ENCODE measurements around the gene CDH4. TPM values are rescaled to one million over a fixed set of nuclear protein-coding genes. Genes with fewer than 3 reads are reported as not detected.

Gene CDH4
- total and polyA plus RNA-seq, 2 donors (not counting 3 experiments of a cell fraction or from before 2014, with no cell fraction given) = 0.17 to 0.51 TPM

GRCh38 chr20:61875221-61875885 lies 623.3 kb downstream of the CDH4 start:
- no peak for TF ChIP-seq FOS (IDR thresholded peaks at IDR 0.05; ENCODE audit: borderline replicate concordance, insufficient read depth, low read length)
- TF ChIP-seq POLR2A (IDR thresholded peaks at IDR 0.05; ENCODE audit: low read depth, low read length) = no peak
- no peak for TF ChIP-seq EZH2 (IDR thresholded peaks at IDR 0.05; ENCODE audit: borderline replicate concordance, low read depth, low read length, severe bottlenecking)
- TF ChIP-seq MAX (IDR thresholded peaks at IDR 0.05; ENCODE audit: insufficient read depth, insufficient read length) = no peak
- H2AFZ ChIP-seq (ENCODE audit: low read depth, low read length) = no peak overlapping the region
- no peak overlapping the region for H3K4me3 ChIP-seq (replicated peaks in 1 of 3; ENCODE audit: insufficient read depth in 1 of 3, low read depth in 1 of 3, low read length in 3 of 3)
- dilution Hi-C loops (cut with MboI; ENCODE audit: extremely low pct_ligation_motif_present, low sequenced_read_pairs) (no loop called here), intact Hi-C loops (cut with micrococcal nuclease) (no loop called here)
- H3K36me3 ChIP-seq (ENCODE audit: control insufficient read depth in 2 of 2, extremely low read depth in 1 of 2, insufficient read depth in 2 of 2, low read length in 2 of 2) = no peaks in the 10 kb centered on the region
- H3K9ac ChIP-seq (replicated peaks; ENCODE audit: extremely low read depth, insufficient read depth, low read length) = no peak overlapping the region
- no peak overlapping the region for H3K27ac ChIP-seq (ENCODE audit: insufficient read depth, low read depth, low read length)
- H3K9me3 ChIP-seq (replicated peaks; ENCODE audit: control insufficient read depth, insufficient read depth, low read length) = no peaks in the 10 kb centered on the region
- H4K20me1 ChIP-seq (replicated peaks; ENCODE audit: control insufficient read depth, extremely low read depth, insufficient read depth, low read length) = no peaks in the 10 kb centered on the region
- POLR2A ChIA-PET = no interaction called here
- no peaks in the 10 kb centered on the region for H3K79me2 ChIP-seq (ENCODE audit: control insufficient read depth, insufficient read depth, low read length)
- DNase-seq (ENCODE audit: low read depth, low spot score) (no peak), FAIRE-seq (no peak)
- no peaks in the 10 kb centered on the region for H3K4me1 ChIP-seq (ENCODE audit: control insufficient read depth, extremely low read depth, insufficient read depth, low read length)
- no peaks in the 10 kb centered on the region for H3K9me1 ChIP-seq (replicated peaks; ENCODE audit: control insufficient read depth, extremely low read depth, insufficient read depth, low read length)
- CTCF ChIA-PET = no interaction called here
- BruUV-seq (replicated peaks) = no TSS peak
- no peaks in the 10 kb centered on the region for H3K27me3 ChIP-seq (ENCODE audit: control insufficient read depth in 2 of 2, insufficient read depth in 2 of 2, low read length in 2 of 2)
- H3K4me2 ChIP-seq (ENCODE audit: insufficient read depth, low read length) = no peak overlapping the region

- dilution Hi-C loops (cut with MboI; ENCODE audit: extremely low pct_ligation_motif_present, low sequenced_read_pairs) (no loop called here), intact Hi-C loops (cut with micrococcal nuclease) (no loop called here)
- FAIRE-seq = no peak
- no peak overlapping the region for H3K4me2 ChIP-seq (ENCODE audit: insufficient read depth, low read length)
- no peaks in the 10 kb centered on the region for H3K79me2 ChIP-seq (ENCODE audit: control insufficient read depth, insufficient read depth, low read length)
- no peaks in the 10 kb centered on the region for H3K27me3 ChIP-seq (ENCODE audit: control insufficient read depth in 2 of 2, insufficient read depth in 2 of 2, low read length in 2 of 2)
- H3K9me1 ChIP-seq (replicated peaks; ENCODE audit: control insufficient read depth, extremely low read depth, insufficient read depth, low read length) = no peaks in the 10 kb centered on the region
- BruUV-seq (replicated peaks) = no TSS peak
- H3K9me3 ChIP-seq (replicated peaks; ENCODE audit: control insufficient read depth, insufficient read depth, low read length) = no peaks in the 10 kb centered on the region
- no peak overlapping the region for H2AFZ ChIP-seq (ENCODE audit: low read depth, low read length)
- no peak overlapping the region for H3K4me3 ChIP-seq (replicated peaks in 1 of 3; ENCODE audit: insufficient read depth in 1 of 3, low read depth in 1 of 3, low read length in 3 of 3)
- TF ChIP-seq CTCF (IDR thresholded peaks at IDR 0.05; ENCODE audit: extremely low read depth in 1 of 2, insufficient read depth in 1 of 2, low read depth in 1 of 2, low read length in 2 of 2) (no peak), MYC (IDR thresholded peaks at IDR 0.05; ENCODE audit: low read depth, low read length) (no peak), GATA2 (IDR thresholded peaks at IDR 0.05; ENCODE audit: insufficient read depth, insufficient read length, low read depth, low read length) (no peak), JUN (IDR thresholded peaks at IDR 0.05; ENCODE audit: borderline replicate concordance, insufficient read depth, insufficient read length, low read depth) (no peak), POLR2A (IDR thresholded peaks at IDR 0.05; ENCODE audit: low read depth, low read length) (no peak), POLR2AphosphoS5 (IDR thresholded peaks at IDR 0.05; ENCODE audit: insufficient read depth, low read depth, low read length) (no peak), FOS (IDR thresholded peaks at IDR 0.05; ENCODE audit: borderline replicate concordance, insufficient read depth, low read length) (no peak), MAX (IDR thresholded peaks at IDR 0.05; ENCODE audit: insufficient read depth, insufficient read length) (no peak), EZH2 (IDR thresholded peaks at IDR 0.05; ENCODE audit: borderline replicate concordance, low read depth, low read length, severe bottlenecking) (no peak)
- H3K27ac ChIP-seq (ENCODE audit: insufficient read depth, low read depth, low read length) = no peak overlapping the region
- ChIA-PET CTCF (no interaction called here), POLR2A (no interaction called here)
- no peaks in the 10 kb centered on the region for H4K20me1 ChIP-seq (replicated peaks; ENCODE audit: control insufficient read depth, extremely low read depth, insufficient read depth, low read length)
- H3K4me1 ChIP-seq (ENCODE audit: control insufficient read depth, extremely low read depth, insufficient read depth, low read length) = no peaks in the 10 kb centered on the region
- DNase-seq (ENCODE audit: low read depth, low spot score) = no peak
- H3K9ac ChIP-seq (replicated peaks; ENCODE audit: extremely low read depth, insufficient read depth, low read length) = no peak overlapping the region
- H3K36me3 ChIP-seq (ENCODE audit: control insufficient read depth in 2 of 2, extremely low read depth in 1 of 2, insufficient read depth in 2 of 2, low read length in 2 of 2) = no peaks in the 10 kb centered on the region
Measured at GRCh38 chr20:61875996-61876395, 623.9 kb downstream of the CDH4 start.

All from endothelial cell of umbilical vein (primary cell).